ENCODE measurements around the gene LRRC8D. TPM values are rescaled to one million over a fixed set of nuclear protein-coding genes. Genes with fewer than 3 reads are reported as not detected.

The LRRC8D gene
- total RNA-seq, 1 donor from 2014 or later = 30.6 TPM

DNA sequence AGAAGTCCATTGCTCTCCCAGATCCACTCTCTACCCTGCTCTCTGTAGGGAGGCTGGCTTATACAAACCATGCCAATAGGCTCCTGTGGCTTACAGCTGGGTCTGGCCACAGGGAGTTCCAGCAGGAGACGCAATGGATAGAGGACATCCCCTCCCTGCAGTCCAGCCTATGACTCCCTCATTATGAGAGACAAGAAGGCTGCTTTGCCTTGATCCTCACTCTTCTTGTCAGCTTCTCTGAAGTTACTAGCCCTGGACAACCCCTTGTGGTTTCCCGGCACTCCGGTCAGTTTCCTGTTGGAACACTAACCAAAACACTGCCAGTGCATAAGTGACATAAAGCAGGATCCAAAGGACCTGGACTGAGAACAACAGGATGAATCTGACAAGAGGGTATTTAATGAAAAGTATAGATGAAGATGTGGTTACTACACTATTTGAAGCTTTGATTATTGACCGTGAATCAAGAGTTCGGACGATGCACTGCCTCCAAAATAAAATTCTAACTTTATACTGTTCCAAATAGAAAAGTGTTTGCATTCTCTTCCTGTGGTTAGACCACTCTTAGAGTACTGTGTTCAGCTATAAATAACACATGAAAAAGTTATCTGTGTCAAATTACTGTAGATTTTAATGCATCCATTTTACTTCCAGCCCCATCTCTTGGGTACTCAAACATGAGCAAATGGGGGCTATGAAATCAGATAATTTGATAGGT lies 141.4 kb downstream of the LRRC8D start:
- no peaks in the 10 kb centered on the region for H3K36me3 ChIP-seq (ENCODE audit: control insufficient read depth, insufficient read depth, low read length)
- no peaks in the 10 kb centered on the region for H3K27me3 ChIP-seq (ENCODE audit: control insufficient read depth, insufficient read depth, low read length)
- DNase-seq (ENCODE audit: low read depth) = no peak
- no peak for TF ChIP-seq CTCF (IDR thresholded peaks at IDR 0.05; ENCODE audit: insufficient read depth, low read length, poor library complexity, severe bottlenecking)
- no peak overlapping the region for H3K4me3 ChIP-seq (ENCODE audit: low read depth, low read length)

- Histone ChIP-seq H3K27me3 (ENCODE audit: control insufficient read depth, insufficient read depth, low read length) (no peaks in the 10 kb centered on the region), H3K36me3 (ENCODE audit: control insufficient read depth, insufficient read depth, low read length) (no peaks in the 10 kb centered on the region), H3K4me3 (ENCODE audit: low read depth, low read length) (no peak overlapping the region)
- no peak for TF ChIP-seq CTCF (IDR thresholded peaks at IDR 0.05; ENCODE audit: insufficient read depth, low read length, poor library complexity, severe bottlenecking)
- DNase-seq (ENCODE audit: low read depth) = no peak
These were observed 141.9 kb downstream of the LRRC8D start for GRCh38 chr1:89962742-89963075.

GRCh38 chr1:89965193-89965768 lies 144.4 kb downstream of the LRRC8D start:
- TF ChIP-seq CTCF (IDR thresholded peaks at IDR 0.05; ENCODE audit: insufficient read depth, low read length, poor library complexity, severe bottlenecking) = no peak

DNA sequence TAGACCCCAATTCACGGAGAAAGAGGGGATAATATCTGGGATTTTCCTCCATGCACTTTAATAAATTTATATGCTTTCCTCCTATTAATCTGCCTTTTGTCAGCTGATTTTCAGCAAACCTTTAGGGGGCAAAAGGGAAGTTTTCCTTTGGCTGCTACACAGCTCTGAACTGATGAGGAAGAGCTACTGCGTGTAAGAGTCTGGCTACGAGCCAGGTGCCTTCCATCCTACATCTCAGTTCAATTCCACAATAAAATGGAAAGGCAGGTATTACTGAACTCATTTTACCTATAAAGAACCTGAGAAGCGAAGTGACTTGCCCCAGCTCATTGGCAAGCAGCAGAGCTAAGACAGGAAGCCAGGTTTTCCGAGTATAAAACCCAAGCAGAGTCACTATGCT lies 145.8 kb downstream of the LRRC8D start:
- Histone ChIP-seq H3K27me3 (ENCODE audit: control insufficient read depth, insufficient read depth, low read length) (no peaks in the 10 kb centered on the region), H3K36me3 (ENCODE audit: control insufficient read depth, insufficient read depth, low read length) (no peaks in the 10 kb centered on the region), H3K4me3 (ENCODE audit: low read depth, low read length) (no peak overlapping the region)
- no peak for TF ChIP-seq CTCF (IDR thresholded peaks at IDR 0.05; ENCODE audit: insufficient read depth, low read length, poor library complexity, severe bottlenecking)
- DNase-seq (ENCODE audit: low read depth) = no peak

More at GRCh38 chr1:89965193-89965768, 144.4 kb downstream of the LRRC8D start:
- H3K36me3 ChIP-seq (ENCODE audit: control insufficient read depth, insufficient read depth, low read length) = no peaks in the 10 kb centered on the region
- no peaks in the 10 kb centered on the region for H3K27me3 ChIP-seq (ENCODE audit: control insufficient read depth, insufficient read depth, low read length)
- H3K4me3 ChIP-seq (ENCODE audit: low read depth, low read length) = no peak overlapping the region
- DNase-seq (ENCODE audit: low read depth) = no peak

- no peak overlapping the region for H3K4me3 ChIP-seq (ENCODE audit: low read depth, low read length)
- H3K36me3 ChIP-seq (ENCODE audit: control insufficient read depth, insufficient read depth, low read length) = no peaks in the 10 kb centered on the region
- no peak for DNase-seq (ENCODE audit: low read depth)
- TF ChIP-seq CTCF (IDR thresholded peaks at IDR 0.05; ENCODE audit: insufficient read depth, low read length, poor library complexity, severe bottlenecking) = no peak
- H3K27me3 ChIP-seq (ENCODE audit: control insufficient read depth, insufficient read depth, low read length) = no peaks in the 10 kb centered on the region
These were observed 150.8 kb downstream of the LRRC8D start for GRCh38 chr1:89971600-89971999.

DNA sequence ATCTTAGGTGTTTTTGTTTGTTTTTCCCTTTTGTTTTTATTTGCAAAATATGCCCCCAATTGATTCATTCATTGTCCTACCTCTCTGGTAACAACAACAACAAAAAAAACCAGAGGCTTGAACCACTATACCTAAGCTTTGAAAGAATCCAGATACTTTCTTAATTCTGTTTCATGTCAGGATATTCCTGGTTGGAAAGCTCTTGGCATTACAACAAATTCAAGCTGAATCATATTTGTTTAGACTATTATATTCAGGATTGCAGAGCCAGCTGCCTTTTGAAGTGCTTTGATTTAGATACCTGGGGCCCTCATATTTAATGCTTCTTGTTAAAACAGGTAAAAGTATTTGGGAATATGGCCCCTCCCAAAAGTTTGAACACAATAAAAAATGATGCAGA lies 151.2 kb downstream of the LRRC8D start:
- DNase-seq (ENCODE audit: low read depth) = no peak
- no peak for TF ChIP-seq CTCF (IDR thresholded peaks at IDR 0.05; ENCODE audit: insufficient read depth, low read length, poor library complexity, severe bottlenecking)
- H3K36me3 ChIP-seq (ENCODE audit: control insufficient read depth, insufficient read depth, low read length) = no peaks in the 10 kb centered on the region
- H3K27me3 ChIP-seq (ENCODE audit: control insufficient read depth, insufficient read depth, low read length) = no peaks in the 10 kb centered on the region
- no peak overlapping the region for H3K4me3 ChIP-seq (ENCODE audit: low read depth, low read length)
